ENCODE measurements around the gene LEF1.

LEF1 gene

DNA sequence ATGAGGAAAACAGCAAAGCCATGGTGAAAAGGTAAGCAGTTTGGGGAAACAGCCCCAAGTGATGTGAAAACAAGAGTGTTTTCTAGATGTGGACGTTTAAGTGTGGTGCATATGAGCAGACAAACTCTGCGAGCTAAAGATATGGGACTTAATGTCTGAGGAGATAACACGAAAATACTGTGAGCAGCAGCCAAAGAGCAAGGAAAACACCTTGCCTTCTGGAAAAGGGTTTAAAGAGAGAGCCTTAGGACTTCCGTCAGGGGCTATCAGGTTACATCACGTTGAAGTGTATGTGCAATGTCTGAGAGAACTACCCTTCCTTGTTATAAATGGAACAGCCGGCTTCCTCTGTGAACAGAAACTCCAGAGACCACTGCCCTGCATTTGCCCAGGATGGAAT lies 54.2 kb downstream of the LEF1 start:
- Histone ChIP-seq H3K4me3 (no peak overlapping the region), H3K36me3 (no peaks in the 10 kb centered on the region), H3K27me3 (peaks cover 0 to 5% of the 10 kb centered on the region in 2 donors), H3K27ac (no peak overlapping the region), H3K9me3 (no peaks in the 10 kb centered on the region), H3K4me1 (no peaks in the 10 kb centered on the region)
- intact Hi-C loops (cut with DNase I; ENCODE audit: low total_unique reads): no loop called here
- no peak for DNase-seq
- TF ChIP-seq, protein P1, sequence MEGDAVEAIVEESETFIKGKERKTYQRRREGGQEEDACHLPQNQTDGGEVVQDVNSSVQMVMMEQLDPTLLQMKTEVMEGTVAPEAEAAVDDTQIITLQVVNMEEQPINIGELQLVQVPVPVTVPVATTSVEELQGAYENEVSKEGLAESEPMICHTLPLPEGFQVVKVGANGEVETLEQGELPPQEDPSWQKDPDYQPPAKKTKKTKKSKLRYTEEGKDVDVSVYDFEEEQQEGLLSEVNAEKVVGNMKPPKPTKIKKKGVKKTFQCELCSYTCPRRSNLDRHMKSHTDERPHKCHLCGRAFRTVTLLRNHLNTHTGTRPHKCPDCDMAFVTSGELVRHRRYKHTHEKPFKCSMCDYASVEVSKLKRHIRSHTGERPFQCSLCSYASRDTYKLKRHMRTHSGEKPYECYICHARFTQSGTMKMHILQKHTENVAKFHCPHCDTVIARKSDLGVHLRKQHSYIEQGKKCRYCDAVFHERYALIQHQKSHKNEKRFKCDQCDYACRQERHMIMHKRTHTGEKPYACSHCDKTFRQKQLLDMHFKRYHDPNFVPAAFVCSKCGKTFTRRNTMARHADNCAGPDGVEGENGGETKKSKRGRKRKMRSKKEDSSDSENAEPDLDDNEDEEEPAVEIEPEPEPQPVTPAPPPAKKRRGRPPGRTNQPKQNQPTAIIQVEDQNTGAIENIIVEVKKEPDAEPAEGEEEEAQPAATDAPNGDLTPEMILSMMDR (IDR thresholded peaks at IDR 0.05): no peak

DNA sequence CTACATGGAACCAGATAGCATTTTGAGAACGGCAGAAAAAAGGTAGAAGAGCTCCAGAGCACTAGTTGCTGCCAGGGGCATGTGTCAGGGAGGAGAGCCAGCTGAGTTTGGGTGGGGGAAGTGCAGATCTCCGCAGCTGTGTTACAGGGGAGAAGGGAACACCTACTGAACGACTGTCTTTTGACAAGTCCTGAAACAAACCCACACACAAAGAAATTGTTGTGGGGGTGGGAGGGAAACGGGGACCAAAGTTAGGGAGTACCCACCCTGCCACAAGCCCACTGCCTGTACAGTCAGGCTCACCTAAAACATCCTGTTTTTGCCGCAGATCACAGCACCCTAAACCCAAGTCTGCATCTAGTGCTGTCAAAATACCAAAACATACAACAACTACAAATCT lies 55.5 kb downstream of the LEF1 start:
- Histone ChIP-seq H3K36me3 (no peaks in the 10 kb centered on the region), H3K4me1 (no peaks in the 10 kb centered on the region), H3K4me3 (no peak overlapping the region), H3K27me3 (peaks cover 0 to 5% of the 10 kb centered on the region in 2 donors), H3K27ac (no peak overlapping the region), H3K9me3 (no peaks in the 10 kb centered on the region)
- TF ChIP-seq, protein P1 (IDR thresholded peaks at IDR 0.05): no peak
- intact Hi-C loops (cut with DNase I; ENCODE audit: low total_unique reads): no loop called here
- DNase-seq: no peak

DNA sequence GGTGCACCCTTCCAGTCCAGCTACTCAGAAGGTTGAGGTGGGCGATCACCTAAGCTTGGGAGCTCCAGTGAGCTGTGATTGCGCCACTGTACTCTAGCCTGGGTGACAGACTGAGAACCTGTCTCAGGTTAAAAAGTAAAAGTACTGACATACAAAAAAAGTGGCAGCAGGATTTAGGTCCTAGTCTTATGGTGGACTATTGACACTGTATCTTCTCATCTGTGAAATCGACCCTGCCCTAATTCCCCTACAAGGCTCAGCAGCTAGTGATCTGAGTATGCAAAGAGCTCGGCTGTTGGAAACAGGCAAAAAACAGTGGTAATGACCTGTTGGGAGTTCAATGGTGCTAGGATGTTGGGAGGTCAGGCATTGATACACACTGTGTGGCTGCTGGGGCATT lies 57.0 kb downstream of the LEF1 start:
- no peak overlapping the region for H3K4me3 ChIP-seq
- no peak for DNase-seq
- no peaks in the 10 kb centered on the region for H3K9me3 ChIP-seq
- peaks cover 0 to 5% of the 10 kb centered on the region in 2 donors for H3K27me3 ChIP-seq
- no peak overlapping the region for H3K27ac ChIP-seq
- intact Hi-C loops (cut with DNase I; ENCODE audit: low total_unique reads): no loop called here
- no peaks in the 10 kb centered on the region for H3K4me1 ChIP-seq
- TF ChIP-seq, protein P1 (IDR thresholded peaks at IDR 0.05): no peak
- H3K36me3 ChIP-seq: no peaks in the 10 kb centered on the region

DNA sequence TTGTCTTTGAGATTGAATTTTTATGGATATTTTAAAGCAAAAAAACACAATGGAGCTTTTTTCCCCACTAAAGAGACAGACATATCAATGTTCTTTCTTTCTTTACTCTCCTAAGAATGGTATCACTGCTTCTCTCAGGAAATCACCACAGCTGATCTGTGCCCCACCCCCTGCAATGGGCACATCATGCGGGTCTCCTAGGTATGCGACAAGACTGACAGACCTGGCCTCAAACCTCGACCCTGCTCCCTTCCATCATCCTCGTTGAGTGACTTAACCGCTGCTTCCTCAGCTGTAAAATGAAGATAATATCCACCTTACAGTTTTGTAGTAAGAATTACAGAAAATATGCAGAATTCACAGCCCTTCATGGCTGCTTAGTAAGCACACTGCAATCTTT lies 58.3 kb downstream of the LEF1 start:
- Histone ChIP-seq H3K36me3 (no peaks in the 10 kb centered on the region), H3K9me3 (no peaks in the 10 kb centered on the region), H3K27me3 (peaks cover 0 to 5% of the 10 kb centered on the region in 2 donors), H3K27ac (no peak overlapping the region), H3K4me3 (no peak overlapping the region), H3K4me1 (no peaks in the 10 kb centered on the region)
- intact Hi-C loops (cut with DNase I; ENCODE audit: low total_unique reads): no loop called here
- no peak for DNase-seq
- TF ChIP-seq, protein P1 (IDR thresholded peaks at IDR 0.05): no peak

DNA sequence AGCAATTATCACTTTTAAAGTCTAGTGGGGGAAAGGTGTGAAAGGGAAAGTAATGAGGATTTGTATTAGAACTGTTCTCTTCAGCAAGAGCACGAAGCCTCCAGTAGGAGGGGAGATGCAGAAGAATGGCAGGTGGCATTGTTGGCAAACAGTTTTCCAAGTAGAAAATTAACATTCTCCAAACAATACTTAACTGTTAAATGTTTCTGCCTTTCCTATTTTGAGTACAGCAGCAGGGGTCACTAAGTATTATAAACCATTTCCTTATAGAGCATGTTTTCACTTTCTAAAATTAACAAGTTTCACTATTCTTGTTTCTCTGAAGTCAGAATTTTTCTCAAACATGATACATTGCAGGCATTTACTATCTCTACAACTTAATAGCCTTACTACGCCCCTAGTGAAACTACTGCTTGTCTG lies 58.7 kb downstream of the LEF1 start:
- H3K4me3 ChIP-seq: no peak overlapping the region
- intact Hi-C loops (cut with DNase I; ENCODE audit: low total_unique reads): no loop called here
- no peak overlapping the region for H3K27ac ChIP-seq
- H3K27me3 ChIP-seq: peaks cover 0 to 5% of the 10 kb centered on the region in 2 donors
- no peaks in the 10 kb centered on the region for H3K9me3 ChIP-seq
- DNase-seq: no peak
- TF ChIP-seq, protein P1 (IDR thresholded peaks at IDR 0.05): no peak
- H3K36me3 ChIP-seq: no peaks in the 10 kb centered on the region
- no peaks in the 10 kb centered on the region for H3K4me1 ChIP-seq

DNA sequence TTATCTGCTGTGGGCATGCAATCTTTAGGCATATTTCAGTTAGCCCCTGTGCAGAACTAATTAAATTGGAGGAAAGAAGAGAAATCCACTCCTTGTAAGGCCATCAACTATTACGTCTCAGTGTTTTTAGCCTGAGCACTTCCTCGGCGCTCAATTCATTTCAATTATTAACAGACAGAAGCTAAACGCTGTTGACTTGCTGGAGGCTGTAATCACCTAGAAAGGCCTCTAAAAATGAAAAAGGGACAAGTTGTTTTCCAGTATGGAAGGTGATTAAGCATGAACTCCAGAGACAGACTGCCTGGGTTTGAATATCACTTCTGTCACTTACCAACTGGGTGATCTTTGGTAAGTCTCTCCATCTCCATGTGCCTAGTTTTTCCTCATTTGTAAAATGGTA lies 59.6 kb downstream of the LEF1 start:
- H3K4me3 ChIP-seq: no peak overlapping the region
- no peaks in the 10 kb centered on the region for H3K4me1 ChIP-seq
- H3K27ac ChIP-seq: no peak overlapping the region

More for the DNA sequence above, 59.6 kb downstream of the LEF1 start:
- Histone ChIP-seq H3K36me3 (no peaks in the 10 kb centered on the region), H3K27me3 (peaks cover 0 to 5% of the 10 kb centered on the region in 2 donors), H3K9me3 (no peaks in the 10 kb centered on the region)
- TF ChIP-seq, protein P1 (IDR thresholded peaks at IDR 0.05): no peak
- intact Hi-C loops (cut with DNase I; ENCODE audit: low total_unique reads): no loop called here
- no peak for DNase-seq
